B cell (primary cell): Measurements from ENCODE around the gene MEIS2. TPM values are rescaled to one million over a fixed set of nuclear protein-coding genes. Genes with fewer than 3 reads are reported as not detected.

Source experiments
- ATAC-seq: fragments of 200-7000 bp; cut with Tn5 transposase; one replicate; pipeline ENCODE4 v1.10.0; 2021; ENCODE audit warnings: low read depth, mild to moderate bottlenecking, moderate number of reproducible peaks, moderate library complexity
- CTCF ChIA-PET: fragments of 350-600 bp; sonication (Branson Sonifier 250); formaldehyde crosslinking; loops from one replicate; lab custom pipeline; 2021; ENCODE audit warnings: antibody characterized with exemption, inconsistent platforms; lab: Charles Lee
- POLR2A ChIA-PET: fragments of 350-600 bp; sonication (Branson Sonifier 250); formaldehyde crosslinking; loops from one replicate; lab custom pipeline; 2021; ENCODE audit warnings: antibody characterized with exemption; lab: Charles Lee
- DNase-seq: peaks from one replicate; pipeline ENCODE4 v3.0.0; 2013
- H2AFZ ChIP-seq: 2 replicates; pipeline ENCODE4 v1.6.1; 2012; ENCODE audit warnings: mild to moderate bottlenecking, low read depth, low read length; ENCODE audit not compliant: insufficient read depth, poor library complexity, severe bottlenecking
- H3K27ac ChIP-seq, 2 donors: 1 replicate in 1 of 2; 2 replicates in 1 of 2; pipeline ENCODE4 v1.5.1; 2012 to 2013; ENCODE audit warnings: low read length in 2 of 2, mild to moderate bottlenecking in 2 of 2, moderate library complexity in 1 of 2
- H3K27me3 ChIP-seq, 4 experiments: fragments of 200-600 bp in 1 of 4; sonication (generic) in 1 of 4; replicated peaks in 1 of 4; 1 replicate in 2 of 4; 2 replicates in 2 of 4; pipeline versions ENCODE4 v1.6.1 to v1.7.0; 2013 to 2016; ENCODE audit warnings: low read length in 3 of 4, mild to moderate bottlenecking in 2 of 4, mixed read lengths in 1 of 4, moderate library complexity in 1 of 4; ENCODE audit not compliant: insufficient read depth in 4 of 4, control insufficient read depth in 3 of 4; ENCODE audit errors: control extremely low read depth in 1 of 4
- H3K36me3 ChIP-seq, 2 experiments: replicated peaks in 1 of 2; 1 replicate in 1 of 2; 2 replicates in 1 of 2; pipeline versions ENCODE4 v1.6.1 to v1.7.1; 2013; ENCODE audit warnings: low read length in 1 of 2; ENCODE audit not compliant: insufficient read depth in 2 of 2, control insufficient read depth in 1 of 2; ENCODE audit errors: control extremely low read depth in 1 of 2, extremely low read depth in 1 of 2
- H3K4me1 ChIP-seq, 2 donors: fragments of 200-600 bp in 1 of 2; sonication (generic) in 1 of 2; 1 replicate in 1 of 2; 2 replicates in 1 of 2; pipeline versions ENCODE4 v1.5.1 to v1.6.1; 2013 to 2017; ENCODE audit warnings: low read length in 2 of 2; ENCODE audit not compliant: control insufficient read depth in 2 of 2, insufficient read depth in 2 of 2
- H3K4me2 ChIP-seq: replicated peaks from 2 replicates; pipeline ENCODE3; 2012; ENCODE audit warnings: mild to moderate bottlenecking, low read depth, low read length; ENCODE audit not compliant: poor library complexity, severe bottlenecking
- H3K4me3 ChIP-seq, 5 experiments: fragments of 200-600 bp in 1 of 5; sonication (generic) in 1 of 5; 1 replicate in 3 of 5; 2 replicates in 2 of 5; pipeline versions ENCODE4 v1.5.1 to v1.7.0; 2011 to 2016; ENCODE audit warnings: low read length in 4 of 5, mild to moderate bottlenecking in 4 of 5, low read depth in 2 of 5, control low read depth in 1 of 5, moderate library complexity in 1 of 5; ENCODE audit not compliant: insufficient read depth in 1 of 5; ENCODE audit errors: control extremely low read depth in 1 of 5, extremely low read depth in 1 of 5
- H3K79me2 ChIP-seq: fragments of 200-600 bp; sonication (generic); one replicate; pipeline ENCODE4 v1.6.0; 2016; ENCODE audit warnings: low read length; ENCODE audit not compliant: control insufficient read depth, insufficient read depth
- H3K9ac ChIP-seq: fragments of 200-600 bp; sonication (generic); 2 replicates; pipeline ENCODE4 v1.6.1; 2017; ENCODE audit warnings: mild to moderate bottlenecking, low read length, moderate library complexity
- H3K9me3 ChIP-seq, 3 donors: one replicate each; pipeline versions ENCODE4 v1.6.1 to v1.7.1; 2013; ENCODE audit warnings: low read length in 2 of 3; ENCODE audit not compliant: control insufficient read depth in 2 of 3, insufficient read depth in 1 of 3; ENCODE audit errors: control extremely low read depth in 1 of 3
- H4K20me1 ChIP-seq: 2 replicates; pipeline ENCODE4 v1.6.0; 2012; ENCODE audit warnings: mild to moderate bottlenecking, low read length; ENCODE audit not compliant: insufficient read depth, control insufficient read depth, poor library complexity, severe bottlenecking
- H3K27ac Mint-ChIP-seq: one replicate; pipeline ENCODE4 v1.8.0; 2021; ENCODE audit warnings: mixed read lengths
- H3K27me3 Mint-ChIP-seq: one replicate; pipeline ENCODE4 v1.8.0; 2021; ENCODE audit warnings: mixed read lengths
- H3K4me1 Mint-ChIP-seq: one replicate; pipeline ENCODE4 v1.8.0; 2021; ENCODE audit warnings: mixed read lengths
- H3K4me3 Mint-ChIP-seq: one replicate; pipeline ENCODE4 v1.8.0; 2021; ENCODE audit warnings: mixed read lengths
- H3K9me3 Mint-ChIP-seq: one replicate; pipeline ENCODE4 v1.8.0; 2022; ENCODE audit warnings: mixed read lengths; ENCODE audit not compliant: insufficient read depth
- CTCF ChIP-seq: fragments of 200-600 bp; IDR thresholded peaks from one replicate; pipeline ENCODE4 v1.8.0; 2022; ENCODE audit warnings: antibody characterized with exemption, mild to moderate bottlenecking
- EZH2 ChIP-seq: IDR thresholded peaks from 2 replicates; pipeline ENCODE4 v1.6.1; 2012; ENCODE audit warnings: borderline replicate concordance, low read depth, mild to moderate bottlenecking, moderate library complexity, low read length; ENCODE audit not compliant: insufficient read depth, poor library complexity, severe bottlenecking
- WGBS: methylation state at CpG from one replicate; pipeline ENCODE4 v1.1.5; 2013; ENCODE audit warnings: missing lambda C conversion rate; ENCODE audit not compliant: insufficient coverage; 5-methylcytosine and 5-hydroxymethylcytosine counted together
- intact Hi-C: fragments of 100-400 bp; cut with micrococcal nuclease; formaldehyde crosslinking; loops from one replicate; pipeline ENCODE4 v1.10.0; 2022
- polyA plus RNA-seq: library from polyadenylated mRNA; depleted of rRNA; stranded (reverse); fragments of >200 nt; gene quantifications from 2 replicates; pipeline ENCODE4 v1.2.3, GENCODE V29; 2012
- total RNA-seq, 2 donors: library from RNA; stranded (reverse); fragments of 120-200 nt in 1 of 2; gene quantifications; 1 replicate in 1 of 2; 2 replicates in 1 of 2; pipeline versions ENCODE4 v1.2.3 to v1.2.4, GENCODE V29; 2013 to 2022

Gene MEIS2
- total and polyA plus RNA-seq, 2 donors (not counting 1 experiment from before 2014, with no cell fraction given): 0.22 TPM; not detected in 1

DNA sequence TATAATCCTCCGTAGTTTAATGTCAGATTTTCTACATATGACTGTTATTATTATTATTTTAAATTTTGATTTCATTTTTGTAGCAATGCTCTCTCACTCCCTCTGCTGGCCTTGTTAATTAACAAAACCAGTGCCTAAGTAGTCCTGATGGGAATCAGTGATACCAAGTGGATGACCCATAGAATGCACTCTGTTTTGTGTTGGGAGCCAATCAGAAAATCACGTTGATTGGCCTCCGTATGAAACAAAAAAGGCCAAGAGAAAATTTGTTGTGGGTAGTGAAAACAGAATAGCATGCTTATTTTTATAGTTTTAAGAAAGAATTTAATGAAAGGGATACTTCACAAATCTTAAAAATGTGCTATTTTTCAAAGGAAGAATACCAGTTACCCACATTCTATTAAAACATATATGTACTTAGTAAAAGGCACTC is 34.4 kb upstream of the MEIS2 start:
- Histone ChIP-seq H2AFZ (no peak overlapping the region), H3K27ac (no peak overlapping the region), H3K4me3 (no peak overlapping the region), H3K9ac (no peak overlapping the region), H3K79me2 (no peaks in the 10 kb centered on the region), H3K4me2 (no peak overlapping the region), H3K9me3 (no peaks in the 10 kb centered on the region), H3K36me3 (no peaks in the 10 kb centered on the region), H4K20me1 (no peaks in the 10 kb centered on the region), H3K4me1 (no peaks in the 10 kb centered on the region), H3K27me3 (no peaks in the 10 kb centered on the region)
- Mint-ChIP-seq H3K9me3 (no peaks in the 10 kb centered on the region), H3K27me3 (peaks cover 3% of the 10 kb centered on the region), H3K4me1 (no peaks in the 10 kb centered on the region), H3K27ac (no peak overlapping the region), H3K4me3 (no peak overlapping the region)
- WGBS: no CpG with 5 or more reads among the region's 3 CpGs
- DNase-seq (peak; percentile 12), ATAC-seq (no peak)
- TF ChIP-seq CTCF: peak; percentile 71
- TF ChIP-seq EZH2: no peak
- POLR2A ChIA-PET: no interaction called here
- CTCF ChIA-PET: interaction anchor here (1.0 to 3.7 kb wide), 4 partner anchors 11 to 1616 kb away, joined by 3 to 12 read pairs (median 8); no protein-coding TSS in a partner anchor
- intact Hi-C loops: loop anchor here (5.0 kb wide), 1 partner anchor 1382 kb away; no protein-coding TSS in a partner anchor

GRCh38 chr15:37134244-37134643 is 33.9 kb upstream of the MEIS2 start:
- Histone ChIP-seq H3K4me2 (no peak overlapping the region), H3K9me3 (no peaks in the 10 kb centered on the region), H2AFZ (no peak overlapping the region), H3K36me3 (no peaks in the 10 kb centered on the region), H3K27ac (no peak overlapping the region), H3K79me2 (no peaks in the 10 kb centered on the region), H3K9ac (no peak overlapping the region), H3K4me3 (no peak overlapping the region), H3K27me3 (no peaks in the 10 kb centered on the region), H3K4me1 (no peaks in the 10 kb centered on the region), H4K20me1 (no peaks in the 10 kb centered on the region)
- ATAC-seq (no peak), DNase-seq (no peak)
- ChIA-PET CTCF (interaction anchor here (1.7 to 3.7 kb wide), 4 partner anchors 11 to 1615 kb away, joined by 7 to 12 read pairs (median 10); no protein-coding TSS in a partner anchor), POLR2A (no interaction called here)
- H3K9me3 Mint-ChIP-seq: no peaks in the 10 kb centered on the region
- no CpG with 5 or more reads among the region's 1 CpG for WGBS
- intact Hi-C loops: loop anchor here (5.0 kb wide), 1 partner anchor 1382 kb away; no protein-coding TSS in a partner anchor
- H3K27ac Mint-ChIP-seq: no peak overlapping the region
- H3K4me1 Mint-ChIP-seq: no peaks in the 10 kb centered on the region
- peaks cover 3% of the 10 kb centered on the region for H3K27me3 Mint-ChIP-seq
- TF ChIP-seq CTCF: no peak
- no peak for TF ChIP-seq EZH2
- H3K4me3 Mint-ChIP-seq: no peak overlapping the region
